Measurements from ENCODE around the gene OR6B3.
"Not testable (repeated sequence)": the region's sequence is repeated elsewhere in the genome, so short reads cannot be mapped to it uniquely, and the experiment has no call there.

OR6B3 gene

GRCh38 chr2:240066489-240066888, 13.2 kb upstream of the OR6B3 start:
- Histone ChIP-seq H3K27ac (ENCODE audit: low read length) (no peak overlapping the region), H3K4me3 (ENCODE audit: low read depth in 1 of 2, low read length in 2 of 2) (no peak overlapping the region), H3K36me3 (ENCODE audit: control insufficient read depth in 1 of 2, insufficient read depth in 2 of 2, low read length in 2 of 2) (no peaks in the 10 kb centered on the region), H3K27me3 (ENCODE audit: low read depth, low read length) (no peaks in the 10 kb centered on the region), H3K4me1 (ENCODE audit: control insufficient read depth in 1 of 2, insufficient read depth in 2 of 2, low read length in 2 of 2) (no peaks in the 10 kb centered on the region), H3K9me3 (ENCODE audit: control insufficient read depth in 1 of 2, low read length in 2 of 2) (peaks cover 0 to 4% of the 10 kb centered on the region in 2 donors)

- H3K4me1 ChIP-seq (ENCODE audit: control insufficient read depth in 1 of 2, insufficient read depth in 2 of 2, low read length in 2 of 2) = no peaks in the 10 kb centered on the region
- H3K27ac ChIP-seq (ENCODE audit: low read length) = no peak overlapping the region
- H3K36me3 ChIP-seq (ENCODE audit: control insufficient read depth in 1 of 2, insufficient read depth in 2 of 2, low read length in 2 of 2) = no peaks in the 10 kb centered on the region
- no peak overlapping the region for H3K4me3 ChIP-seq (ENCODE audit: low read depth in 1 of 2, low read length in 2 of 2)
- no peaks in the 10 kb centered on the region for H3K27me3 ChIP-seq (ENCODE audit: low read depth, low read length)
- H3K9me3 ChIP-seq (ENCODE audit: control insufficient read depth in 1 of 2, low read length in 2 of 2) = peaks cover 0 to 4% of the 10 kb centered on the region in 2 donors
Observed at GRCh38 chr2:240064898-240065297, 11.6 kb upstream of the OR6B3 start.

- Histone ChIP-seq H3K9me3 (ENCODE audit: control insufficient read depth in 1 of 2, low read length in 2 of 2) (no peaks in the 10 kb centered on the region), H3K4me3 (ENCODE audit: low read depth in 1 of 2, low read length in 2 of 2) (no peak overlapping the region), H3K27ac (ENCODE audit: low read length) (no peak overlapping the region), H3K4me1 (ENCODE audit: control insufficient read depth in 1 of 2, insufficient read depth in 2 of 2, low read length in 2 of 2) (no peaks in the 10 kb centered on the region), H3K27me3 (ENCODE audit: low read depth, low read length) (no peaks in the 10 kb centered on the region), H3K36me3 (ENCODE audit: control insufficient read depth in 1 of 2, insufficient read depth in 2 of 2, low read length in 2 of 2) (no peaks in the 10 kb centered on the region)
Observed at GRCh38 chr2:240060977-240061591, 7.8 kb upstream of the OR6B3 start.

DNA sequence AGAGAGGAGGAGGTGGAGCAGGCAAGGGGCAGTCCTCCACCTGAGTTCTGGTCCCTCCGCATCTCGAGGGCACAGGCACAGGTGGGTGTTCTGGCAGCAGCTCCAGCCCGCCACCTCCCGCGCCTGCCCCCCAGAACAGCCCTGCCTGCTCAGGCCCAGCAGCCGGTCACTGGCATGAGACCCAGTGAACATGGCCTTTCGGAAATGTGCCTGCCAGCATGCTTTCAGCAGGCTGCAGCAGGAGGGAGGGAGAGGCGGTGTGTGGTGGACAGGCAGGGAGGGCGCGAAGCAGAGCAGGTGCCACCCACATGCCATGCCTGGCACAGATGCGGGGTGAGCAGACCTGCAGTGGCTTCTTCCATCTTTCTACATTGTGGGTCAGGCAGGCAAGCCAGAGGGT, 3.4 kb upstream of the OR6B3 start:
- Histone ChIP-seq H3K36me3 (ENCODE audit: control insufficient read depth in 1 of 2, insufficient read depth in 2 of 2, low read length in 2 of 2) (no peaks in the 10 kb centered on the region), H3K27me3 (ENCODE audit: low read depth, low read length) (peaks cover 12% of the 10 kb centered on the region), H3K27ac (ENCODE audit: low read length) (no peak overlapping the region), H3K4me3 (ENCODE audit: low read depth in 1 of 2, low read length in 2 of 2) (no peak overlapping the region), H3K4me1 (ENCODE audit: control insufficient read depth in 1 of 2, insufficient read depth in 2 of 2, low read length in 2 of 2) (no peaks in the 10 kb centered on the region), H3K9me3 (ENCODE audit: control insufficient read depth in 1 of 2, low read length in 2 of 2) (no peaks in the 10 kb centered on the region)

- H3K27me3 ChIP-seq (ENCODE audit: low read depth, low read length) = peaks cover 12% of the 10 kb centered on the region
- no peaks in the 10 kb centered on the region for H3K36me3 ChIP-seq (ENCODE audit: control insufficient read depth in 1 of 2, insufficient read depth in 2 of 2, low read length in 2 of 2)
- H3K9me3 ChIP-seq (ENCODE audit: control insufficient read depth in 1 of 2, low read length in 2 of 2) = no peaks in the 10 kb centered on the region
Observed at GRCh38 chr2:240055177-240055917, 2.0 kb upstream of the OR6B3 start.

DNA sequence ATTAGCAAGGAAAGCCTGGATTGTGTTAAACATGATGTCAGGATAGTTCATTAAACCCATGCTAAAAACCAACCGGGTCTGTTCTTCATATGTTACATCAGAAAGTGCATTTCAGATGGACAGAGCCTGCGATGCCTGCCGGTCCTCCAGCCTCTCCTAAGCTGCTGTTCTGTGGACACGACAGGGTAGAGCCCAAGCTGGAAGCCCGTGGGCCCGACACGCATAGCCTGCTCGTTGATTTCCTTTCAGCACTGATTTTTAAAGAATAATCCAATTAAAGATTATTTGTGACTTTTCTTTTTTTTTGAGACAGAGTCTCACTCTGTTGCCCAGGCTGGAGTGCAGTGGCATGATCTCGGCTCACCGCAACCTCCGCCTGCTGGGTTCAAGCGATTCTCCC, 797 bp downstream of the OR6B3 start:
- Histone ChIP-seq H3K4me3 (ENCODE audit: low read depth in 1 of 2, low read length in 2 of 2) (no peak overlapping the region), H3K36me3 (ENCODE audit: control insufficient read depth in 1 of 2, insufficient read depth in 2 of 2, low read length in 2 of 2) (no peaks in the 10 kb centered on the region), H3K27me3 (ENCODE audit: low read depth, low read length) (peaks cover 12% of the 10 kb centered on the region), H3K27ac (ENCODE audit: low read length) (no peak overlapping the region), H3K4me1 (ENCODE audit: control insufficient read depth in 1 of 2, insufficient read depth in 2 of 2, low read length in 2 of 2) (no peaks in the 10 kb centered on the region), H3K9me3 (ENCODE audit: control insufficient read depth in 1 of 2, low read length in 2 of 2) (no peaks in the 10 kb centered on the region)

More at GRCh38 chr2:240055177-240055917, 2.0 kb upstream of the OR6B3 start:
- no peaks in the 10 kb centered on the region for H3K4me1 ChIP-seq (ENCODE audit: control insufficient read depth in 1 of 2, insufficient read depth in 2 of 2, low read length in 2 of 2)
- H3K27ac ChIP-seq (ENCODE audit: low read length) = no peak overlapping the region
- no peak overlapping the region for H3K4me3 ChIP-seq (ENCODE audit: low read depth in 1 of 2, low read length in 2 of 2)

- Histone ChIP-seq H3K4me1 (ENCODE audit: control insufficient read depth in 1 of 2, insufficient read depth in 2 of 2, low read length in 2 of 2) (no peaks in the 10 kb centered on the region), H3K9me3 (ENCODE audit: control insufficient read depth in 1 of 2, low read length in 2 of 2) (no peaks in the 10 kb centered on the region), H3K36me3 (ENCODE audit: control insufficient read depth in 1 of 2, insufficient read depth in 2 of 2, low read length in 2 of 2) (no peaks in the 10 kb centered on the region), H3K27me3 (ENCODE audit: low read depth, low read length) (peaks cover 12% of the 10 kb centered on the region), H3K27ac (ENCODE audit: low read length) (no peak overlapping the region), H3K4me3 (ENCODE audit: low read depth in 1 of 2, low read length in 2 of 2) (no peak overlapping the region)
Observed at GRCh38 chr2:240051697-240052096, 1.6 kb downstream of the OR6B3 start.

GRCh38 chr2:240050278-240050677, 3.0 kb downstream of the OR6B3 start:
- Histone ChIP-seq H3K4me3 (ENCODE audit: low read depth in 1 of 2, low read length in 2 of 2) (no peak overlapping the region), H3K36me3 (ENCODE audit: control insufficient read depth in 1 of 2, insufficient read depth in 2 of 2, low read length in 2 of 2) (no peaks in the 10 kb centered on the region), H3K4me1 (ENCODE audit: control insufficient read depth in 1 of 2, insufficient read depth in 2 of 2, low read length in 2 of 2) (no peaks in the 10 kb centered on the region), H3K27me3 (ENCODE audit: low read depth, low read length) (peaks cover 10% of the 10 kb centered on the region), H3K27ac (ENCODE audit: low read length) (no peak overlapping the region), H3K9me3 (ENCODE audit: control insufficient read depth in 1 of 2, low read length in 2 of 2) (no peaks in the 10 kb centered on the region)

DNA sequence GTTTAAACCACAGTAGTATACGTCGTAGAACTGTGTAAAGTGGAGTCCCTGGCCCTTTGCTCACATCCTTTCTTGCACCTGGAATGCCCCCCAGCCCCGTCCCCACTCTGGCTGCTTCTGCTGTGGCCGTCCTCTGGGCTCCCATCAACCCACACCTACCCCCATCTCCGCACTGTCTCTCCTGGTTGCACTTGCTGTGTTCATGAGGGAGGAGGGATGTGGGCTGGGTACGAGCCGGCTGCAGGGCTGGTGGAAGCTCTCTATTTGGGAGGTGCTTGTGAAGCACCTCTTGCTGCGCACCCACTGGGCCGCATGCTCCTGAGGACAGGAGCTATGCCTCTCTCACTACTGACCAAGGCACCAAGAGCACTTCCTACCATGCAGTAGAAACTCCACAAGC, 5.1 kb downstream of the OR6B3 start:
- no peak overlapping the region for H3K27ac ChIP-seq (ENCODE audit: low read length)
- H3K4me3 ChIP-seq (ENCODE audit: low read depth in 1 of 2, low read length in 2 of 2) = no peak overlapping the region
- no peaks in the 10 kb centered on the region for H3K9me3 ChIP-seq (ENCODE audit: control insufficient read depth in 1 of 2, low read length in 2 of 2)
- H3K36me3 ChIP-seq (ENCODE audit: control insufficient read depth in 1 of 2, insufficient read depth in 2 of 2, low read length in 2 of 2) = no peaks in the 10 kb centered on the region
- no peaks in the 10 kb centered on the region for H3K4me1 ChIP-seq (ENCODE audit: control insufficient read depth in 1 of 2, insufficient read depth in 2 of 2, low read length in 2 of 2)
- H3K27me3 ChIP-seq (ENCODE audit: low read depth, low read length) = no peaks in the 10 kb centered on the region

DNA sequence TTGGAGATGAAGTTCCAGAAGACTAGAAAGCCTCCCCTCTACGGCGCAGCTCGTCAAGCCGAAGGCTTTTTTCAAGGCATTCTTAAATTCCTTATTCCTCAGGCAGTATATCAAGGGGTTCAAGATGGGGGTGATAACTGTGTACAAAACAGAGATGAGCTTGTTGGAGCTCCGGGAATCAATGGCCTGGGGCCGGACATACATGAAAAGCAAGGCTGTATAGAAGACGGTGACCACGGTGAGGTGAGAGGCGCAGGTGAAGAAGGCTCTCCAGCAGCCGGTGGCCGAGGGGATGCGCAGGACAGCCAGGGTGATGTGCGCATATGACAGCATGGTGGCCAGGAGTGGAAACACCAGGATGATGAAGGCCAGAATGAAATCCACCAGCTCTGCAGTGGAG, 8.2 kb downstream of the OR6B3 start:
- Histone ChIP-seq H3K36me3 (ENCODE audit: control insufficient read depth in 1 of 2, insufficient read depth in 2 of 2, low read length in 2 of 2) (no peaks in the 10 kb centered on the region), H3K27me3 (ENCODE audit: low read depth, low read length) (peaks cover 7% of the 10 kb centered on the region)

GRCh38 chr2:240044096-240044495, 9.2 kb downstream of the OR6B3 start:
- not testable (repeated sequence) for H3K4me1 ChIP-seq (ENCODE audit: control insufficient read depth in 1 of 2, insufficient read depth in 2 of 2, low read length in 2 of 2); H3K9me3 ChIP-seq (ENCODE audit: control insufficient read depth in 1 of 2, low read length in 2 of 2); H3K4me3 ChIP-seq (ENCODE audit: low read depth in 1 of 2, low read length in 2 of 2); H3K27ac ChIP-seq (ENCODE audit: low read length); H3K36me3 ChIP-seq (ENCODE audit: control insufficient read depth in 1 of 2, insufficient read depth in 2 of 2, low read length in 2 of 2); H3K27me3 ChIP-seq (ENCODE audit: low read depth, low read length)

More for the DNA sequence above, 8.2 kb downstream of the OR6B3 start:
- no peaks in the 10 kb centered on the region for H3K9me3 ChIP-seq (ENCODE audit: control insufficient read depth in 1 of 2, low read length in 2 of 2)
- H3K4me1 ChIP-seq (ENCODE audit: control insufficient read depth in 1 of 2, insufficient read depth in 2 of 2, low read length in 2 of 2) = no peaks in the 10 kb centered on the region
- H3K27ac ChIP-seq (ENCODE audit: low read length) = no peak overlapping the region
- H3K4me3 ChIP-seq (ENCODE audit: low read depth in 1 of 2, low read length in 2 of 2) = no peak overlapping the region
